BE2C (cell line): Measurements from ENCODE around the gene PRXL2B.

Experiments used
- DNase-seq: peaks from one replicate; pipeline ENCODE4 v3.0.0-alpha.2; 2020
- H3K27me3 ChIP-seq: fragments of 250-450 bp; sonication (Bioruptor Pico); 2 replicates; pipeline ENCODE4 v1.5.1; 2020; ENCODE audit warnings: mild to moderate bottlenecking
- H3K36me3 ChIP-seq: fragments of 250-450 bp; sonication (Bioruptor Pico); 2 replicates; pipeline ENCODE4 v1.5.1; 2020; ENCODE audit warnings: mild to moderate bottlenecking
- H3K4me1 ChIP-seq: fragments of 250-450 bp; sonication (Bioruptor Pico); 2 replicates; pipeline ENCODE4 v1.5.1; 2020
- H3K4me3 ChIP-seq: 2 replicates; pipeline ENCODE4 v1.5.1; 2011; ENCODE audit warnings: low read depth, low read length
- H3K9me3 ChIP-seq: fragments of 250-450 bp; sonication (Bioruptor Pico); 2 replicates; pipeline ENCODE4 v1.5.1; 2020
- CTCF ChIP-seq: IDR thresholded peaks from 2 replicates; pipeline ENCODE4 v1.5.1; 2012; ENCODE audit warnings: mild to moderate bottlenecking, low read depth, low read length

PRXL2B gene

GRCh38 chr1:2609319-2610035 is 22.9 kb downstream of the PRXL2B start:
- no peaks in the 10 kb centered on the region for H3K27me3 ChIP-seq
- no peak for TF ChIP-seq CTCF
- DNase-seq, result peak; percentile 1
- no peak overlapping the region for H3K4me3 ChIP-seq
- no peaks in the 10 kb centered on the region for H3K9me3 ChIP-seq
- no peaks in the 10 kb centered on the region for H3K4me1 ChIP-seq
- no peaks in the 10 kb centered on the region for H3K36me3 ChIP-seq

GRCh38 chr1:2610036-2610959 is 23.7 kb downstream of the PRXL2B start:
- H3K27me3 ChIP-seq, result no peaks in the 10 kb centered on the region
- no peak for TF ChIP-seq CTCF
- no peaks in the 10 kb centered on the region for H3K4me1 ChIP-seq
- H3K36me3 ChIP-seq, result no peaks in the 10 kb centered on the region
- H3K4me3 ChIP-seq, result peak overlapping the region; percentile 16
- H3K9me3 ChIP-seq, result no peaks in the 10 kb centered on the region
- no peak for DNase-seq

GRCh38 chr1:2611031-2611501 is 24.5 kb downstream of the PRXL2B start:
- DNase-seq, result peak; percentile 82
- Histone ChIP-seq H3K4me3 (peak overlapping the region; percentile 16), H3K27me3 (no peaks in the 10 kb centered on the region), H3K9me3 (no peaks in the 10 kb centered on the region), H3K36me3 (no peaks in the 10 kb centered on the region), H3K4me1 (no peaks in the 10 kb centered on the region)
- TF ChIP-seq CTCF, result no peak

GRCh38 chr1:2611621-2612437 is 25.3 kb downstream of the PRXL2B start:
- no peaks in the 10 kb centered on the region for H3K27me3 ChIP-seq

More at GRCh38 chr1:2611621-2612437, 25.3 kb downstream of the PRXL2B start:
- Histone ChIP-seq H3K4me3 (no peak overlapping the region), H3K36me3 (no peaks in the 10 kb centered on the region), H3K4me1 (no peaks in the 10 kb centered on the region), H3K9me3 (no peaks in the 10 kb centered on the region)
- no peak for DNase-seq
- TF ChIP-seq CTCF, result no peak
